ENCODE results near the gene FGF19. TPM values are rescaled to one million over a fixed set of nuclear protein-coding genes. Genes with fewer than 3 reads are reported as not detected.

FGF19 gene
- total and polyA plus RNA-seq, 9 of the 15 experiments (the other 6 are each of a cell fraction or from before 2014, with no cell fraction given), result 0.11 TPM; not detected in 8

GRCh38 chr11:69654001-69654659 is 49.7 kb downstream of the FGF19 start:
- TF ChIP-seq SRSF3 (IDR thresholded peaks at IDR 0.05; ENCODE audit: insufficient read depth, low read length) (no peak), L3MBTL2 (IDR thresholded peaks at IDR 0.05) (no peak), POLR2G (IDR thresholded peaks at IDR 0.05; ENCODE audit: low read depth, low read length) (peak; percentile 19; the same call in 1 of the 2 replicates), MAX (CRISPR knock-in tag; IDR thresholded peaks at IDR 0.05) (no peak), ETV6 (IDR thresholded peaks at IDR 0.05; ENCODE audit: borderline replicate concordance in 1 of 2, low read depth in 2 of 2, low read length in 1 of 2) (no peak), ETV6 (CRISPR knock-in tag; IDR thresholded peaks at IDR 0.05; ENCODE audit: borderline replicate concordance) (no peak)
- H3K9ac ChIP-seq (ENCODE audit: insufficient read depth in 1 of 2, low read depth in 2 of 2, low read length in 2 of 2), result peak overlapping the region in 1 of 2 experiments; percentile 58; a peak in 1 of 4 replicates
- no peak for DNase-seq (ENCODE audit: extremely low read depth in 1 of 4, low spot score in 3 of 4)
- ChIA-PET POLR2A (no interaction called here), CTCF (ENCODE audit: low intra/inter-chr PET ratio) (no interaction called here)
- no TSS peak for BruUV-seq (replicated peaks)
- in situ Hi-C loops (cut with MboI), result loop anchor here (25.0 kb wide), 2 partner anchors 817 to 1017 kb away; partner anchors contain the start of gene CPT1A
- H2AFZ ChIP-seq (ENCODE audit: low read depth, low read length), result no peak overlapping the region
- FAIRE-seq, result no peak
- H3K9me1 ChIP-seq (ENCODE audit: control insufficient read depth, insufficient read depth, low read length), result no peaks in the 10 kb centered on the region
- H3K4me2 ChIP-seq (ENCODE audit: insufficient read depth, low read length), result no peak overlapping the region
- H3K27ac ChIP-seq (ENCODE audit: extremely low read depth, low read depth, low read length), result no peak overlapping the region
- H3K4me1 ChIP-seq (replicated peaks in 1 of 2; ENCODE audit: control insufficient read depth in 2 of 2, insufficient read depth in 2 of 2, low read length in 2 of 2), result peaks cover 0 to 28% of the 10 kb centered on the region in 2 experiments; a peak in 2 of 5 replicates
- H3K4me3 ChIP-seq, result no peak overlapping the region
- no peaks in the 10 kb centered on the region for H3K79me2 ChIP-seq (ENCODE audit: control insufficient read depth, insufficient read depth, low read length)
- intact Hi-C loops (cut with micrococcal nuclease), result no loop called here
- H4K20me1 ChIP-seq (replicated peaks; ENCODE audit: control insufficient read depth, insufficient read depth, low read length), result no peaks in the 10 kb centered on the region
- 66% methylated on average over 32 of the region's 38 CpGs for WGBS (ENCODE audit: insufficient coverage, low coverage, missing lambda C conversion rate)
- ATAC-seq, result no peak
- peaks cover 0 to 11% of the 10 kb centered on the region in 2 experiments; a peak in 3 of 5 replicates for H3K27me3 ChIP-seq (ENCODE audit: control insufficient read depth in 2 of 2, insufficient read depth in 2 of 2, low read length in 2 of 2)
- no peaks in the 10 kb centered on the region for H3K9me3 ChIP-seq (replicated peaks; ENCODE audit: control insufficient read depth, insufficient read depth, low read depth, low read length)
- H3K36me3 ChIP-seq (ENCODE audit: control insufficient read depth, insufficient read depth, low read length), result no peaks in the 10 kb centered on the region
